Hepatic stellate cell (primary cell): ENCODE measurements around the gene PXT1.

Source experiments
- DNase-seq: peaks from one replicate; pipeline ENCODE4 v3.0.0; 2011; ENCODE audit warnings: low spot score

The PXT1 gene

DNA sequence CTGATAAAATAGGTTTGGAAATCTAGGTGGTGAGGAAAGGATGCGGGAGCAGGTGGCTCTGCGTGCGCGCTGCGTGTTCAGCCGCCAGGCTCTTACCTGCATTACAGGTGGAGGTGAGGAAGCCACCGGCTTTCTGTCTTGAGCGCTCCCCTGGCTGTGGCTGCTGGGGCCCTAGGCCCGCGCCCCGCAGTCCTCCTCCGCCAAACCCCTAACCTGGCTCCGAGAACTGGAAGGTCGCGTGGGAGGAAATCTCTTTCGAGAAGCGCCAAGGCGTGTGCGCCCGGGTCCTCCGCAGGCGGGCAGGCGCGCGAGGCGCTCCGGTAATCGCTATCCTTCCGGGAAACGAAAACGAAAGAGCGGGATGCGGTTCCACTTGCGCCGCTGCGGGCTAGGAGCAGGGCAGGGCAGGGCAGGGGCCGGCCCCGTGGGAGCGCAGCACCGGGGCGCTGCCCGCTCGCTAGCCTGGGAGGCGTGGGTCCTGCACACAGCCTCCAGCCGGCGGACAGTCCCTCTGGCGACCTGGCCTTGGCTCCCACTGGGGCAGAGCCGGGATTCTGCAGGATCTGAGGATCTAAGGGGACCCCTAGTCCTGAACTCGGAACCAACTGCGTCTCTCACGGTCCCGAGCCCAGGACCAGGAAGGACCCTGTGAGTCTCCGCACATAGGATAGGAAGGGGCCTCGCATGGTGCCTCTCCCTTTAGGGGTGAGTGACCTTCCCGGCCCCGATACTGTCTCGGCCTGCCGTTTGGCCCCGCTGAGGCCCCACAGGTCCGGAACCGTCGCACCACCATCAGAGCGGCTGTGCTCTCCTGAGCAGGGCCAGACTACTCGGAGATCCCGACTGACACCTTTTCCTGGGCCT, 55.0 kb downstream of the PXT1 start, which contains the start of gene ETV7:
ETV7 (minus strand) TSS at position 230 of the 864 bp plus-strand sequence; CDS start at position 102, 128 bp downstream.
- DNase-seq: peak; percentile 51

DNA sequence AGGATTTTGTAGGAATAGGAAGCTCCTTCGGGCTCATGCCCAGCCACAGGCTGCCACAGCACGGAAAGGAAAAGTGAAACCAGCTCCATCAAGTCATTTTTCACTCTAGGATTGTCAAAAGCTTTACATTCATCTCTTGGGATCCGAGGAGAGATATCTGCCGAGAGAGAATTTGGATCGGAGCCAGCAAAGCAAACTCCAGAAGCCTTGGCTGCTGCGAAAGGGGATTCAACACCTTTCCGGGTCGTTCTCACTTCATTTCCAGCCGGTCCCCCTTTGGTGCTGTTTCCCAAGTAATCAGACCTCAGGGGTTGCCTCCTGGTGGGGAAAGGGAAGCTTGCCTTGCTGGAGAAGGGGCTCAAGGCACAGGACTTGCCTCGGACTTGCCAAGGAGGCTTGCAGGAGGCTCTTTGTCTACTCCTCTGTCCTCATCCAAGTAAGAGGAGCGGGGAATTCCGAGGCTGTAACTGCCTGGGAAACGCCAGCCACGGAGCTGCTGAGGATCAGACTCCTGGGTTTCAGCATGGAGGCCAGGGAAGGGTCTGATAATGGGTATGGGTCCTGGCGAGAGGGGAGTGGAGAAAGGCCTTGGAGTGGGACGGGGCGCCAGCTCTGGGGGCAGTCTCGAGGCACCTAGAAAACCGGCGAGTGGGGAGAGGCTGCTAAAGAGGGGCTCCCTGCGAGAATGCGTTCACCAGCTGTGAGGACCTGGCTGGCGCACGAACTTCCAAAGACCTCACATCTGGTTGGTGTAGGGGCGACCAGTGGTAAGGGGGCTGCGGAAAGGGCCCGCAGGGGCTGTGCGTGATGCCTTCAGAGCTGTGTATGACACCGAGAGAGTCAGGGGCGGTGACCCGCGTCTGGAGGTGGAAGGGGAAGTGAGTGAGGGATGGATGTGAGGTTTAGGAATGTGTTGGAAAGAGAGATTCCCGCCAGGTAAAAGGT, 55.9 kb downstream of the PXT1 start:
- peak; percentile 77 for DNase-seq

DNA sequence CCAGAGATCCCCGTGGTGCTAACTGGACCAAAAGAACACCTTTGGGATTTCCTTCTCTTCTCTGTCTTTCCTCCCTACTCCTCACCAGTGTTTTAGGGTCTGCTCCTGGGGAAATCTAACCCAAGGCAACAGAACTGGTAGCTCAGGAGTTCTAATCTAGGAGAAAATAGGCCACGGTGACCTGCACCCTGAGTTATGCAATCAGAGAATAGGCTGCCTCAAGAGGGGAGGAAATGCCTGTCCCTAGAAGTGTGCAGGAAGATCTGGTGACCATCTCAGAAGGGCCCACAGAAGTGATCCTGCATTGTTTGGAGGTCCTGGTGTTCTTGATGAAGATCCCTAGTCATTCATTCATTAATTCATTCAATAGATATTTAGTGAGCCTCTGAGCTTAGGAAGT, 58.6 kb downstream of the PXT1 start:
- no peak for DNase-seq

DNA sequence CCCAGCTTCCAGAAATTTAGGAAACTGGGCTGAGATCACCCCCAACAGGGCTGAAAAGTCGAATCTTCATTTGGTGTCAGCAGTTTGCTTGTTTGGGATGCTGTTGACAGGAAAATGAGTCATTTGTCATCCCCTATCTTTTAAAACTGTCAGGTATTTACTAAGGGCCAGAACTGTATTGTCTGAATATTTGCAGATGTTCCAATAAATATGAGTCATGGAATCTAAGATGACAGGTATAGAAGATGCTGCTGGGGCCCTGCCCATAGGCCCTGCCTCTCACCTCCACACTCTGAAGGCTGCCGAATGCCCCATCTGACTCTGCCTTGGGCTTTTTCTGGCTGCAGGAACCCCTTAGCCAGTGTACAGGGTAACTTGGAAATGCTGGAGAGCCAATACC, 59.0 kb downstream of the PXT1 start:
- no peak for DNase-seq

DNA sequence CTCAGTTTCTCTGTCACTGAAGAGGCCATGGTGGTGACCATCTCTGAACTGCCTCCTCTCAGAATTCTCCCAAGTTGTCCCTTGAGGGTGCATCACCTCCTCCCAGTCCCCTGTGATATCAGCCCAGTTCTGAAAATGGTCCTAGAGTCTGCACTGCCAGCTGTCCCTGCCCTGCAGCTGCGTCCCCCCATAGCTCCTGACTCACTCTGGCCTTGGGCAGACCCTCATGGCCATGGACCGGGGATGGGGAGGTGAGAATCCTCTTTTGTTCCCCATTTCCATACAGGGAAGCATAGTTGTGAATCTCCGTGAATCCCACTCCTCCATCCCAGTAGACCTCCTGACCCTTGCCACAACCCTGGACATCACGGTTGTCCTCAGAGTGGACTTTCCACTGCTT, 59.7 kb downstream of the PXT1 start:
- no peak for DNase-seq

DNA sequence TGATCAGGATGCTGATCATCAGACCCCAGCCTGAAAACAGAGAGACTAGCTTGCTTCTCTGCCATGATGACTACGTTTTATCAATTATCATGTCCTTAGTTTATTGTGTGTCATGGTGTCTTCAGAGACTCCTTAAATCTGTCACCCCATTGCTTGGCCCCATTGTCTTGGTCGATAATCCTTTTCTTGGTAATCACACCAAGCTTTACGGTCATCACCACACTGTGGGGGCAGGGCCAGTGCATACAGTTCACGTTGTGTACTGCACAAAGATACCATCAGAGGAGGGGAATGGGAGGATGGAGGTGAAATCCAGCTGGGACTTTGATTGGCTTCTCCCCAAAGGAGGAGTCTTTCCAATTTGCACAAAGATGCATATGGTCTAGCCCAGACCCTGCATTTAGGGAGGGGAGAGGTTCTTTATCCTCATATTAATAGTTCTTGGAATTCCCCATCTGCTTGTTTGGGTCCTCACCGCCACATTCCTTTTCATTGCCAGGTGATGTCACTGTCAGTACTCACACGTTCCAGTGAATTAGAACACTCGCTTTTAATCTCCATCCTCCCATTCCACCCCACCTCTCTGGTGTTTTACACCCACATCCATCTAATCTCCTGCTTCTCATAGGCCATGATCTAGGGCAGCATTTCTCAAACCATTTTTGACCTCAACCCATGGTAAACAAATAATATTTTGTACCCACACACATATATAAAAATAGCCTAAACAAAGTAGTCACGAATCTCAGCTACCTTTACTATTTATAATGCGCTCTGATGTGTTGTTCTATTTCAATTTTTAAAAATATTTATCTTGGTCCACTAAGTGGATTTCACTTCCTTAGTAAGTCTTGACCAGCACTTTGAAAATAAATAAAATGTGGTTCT, 60.9 kb downstream of the PXT1 start:
- DNase-seq: no peak

DNA sequence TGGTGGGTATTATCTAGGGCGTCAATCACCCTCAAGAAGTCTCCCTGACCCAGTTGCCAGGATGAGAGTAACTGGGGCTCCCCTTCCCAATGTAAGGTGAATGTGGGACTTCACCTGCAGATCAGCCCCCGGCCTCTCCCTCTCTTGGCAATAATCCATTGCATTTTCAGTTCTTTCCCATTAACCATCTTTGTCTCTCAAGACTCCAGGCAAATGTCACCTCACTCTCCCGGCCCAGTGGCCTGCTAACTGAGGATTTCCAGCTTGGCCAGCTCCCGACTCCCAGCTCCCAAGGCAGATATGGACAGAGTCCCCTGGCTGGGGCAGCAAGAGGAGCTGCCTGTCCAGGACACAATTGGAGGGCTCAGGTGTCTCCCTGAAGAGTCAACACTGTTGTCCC, 62.5 kb downstream of the PXT1 start:
- no peak for DNase-seq

DNA sequence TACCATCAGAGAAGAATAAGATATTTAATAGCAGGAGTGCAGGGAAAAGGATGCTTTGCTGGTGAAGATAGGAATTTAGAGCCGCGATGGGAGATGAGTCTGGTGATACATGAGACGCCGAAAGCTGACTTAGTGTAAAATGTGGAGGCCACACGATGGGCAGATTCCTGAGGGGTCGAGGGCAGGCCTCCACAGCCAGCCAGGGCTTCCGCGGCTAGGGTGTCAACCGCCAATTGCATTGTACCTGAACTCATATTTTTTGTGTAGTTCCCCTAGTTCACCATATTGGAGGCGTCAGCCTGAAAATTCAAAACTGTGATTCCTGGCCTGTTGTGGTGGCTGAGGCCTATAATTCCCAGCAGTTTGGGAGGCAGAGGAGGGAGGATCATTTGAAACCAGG, 63.7 kb downstream of the PXT1 start:
- DNase-seq: no peak

DNA sequence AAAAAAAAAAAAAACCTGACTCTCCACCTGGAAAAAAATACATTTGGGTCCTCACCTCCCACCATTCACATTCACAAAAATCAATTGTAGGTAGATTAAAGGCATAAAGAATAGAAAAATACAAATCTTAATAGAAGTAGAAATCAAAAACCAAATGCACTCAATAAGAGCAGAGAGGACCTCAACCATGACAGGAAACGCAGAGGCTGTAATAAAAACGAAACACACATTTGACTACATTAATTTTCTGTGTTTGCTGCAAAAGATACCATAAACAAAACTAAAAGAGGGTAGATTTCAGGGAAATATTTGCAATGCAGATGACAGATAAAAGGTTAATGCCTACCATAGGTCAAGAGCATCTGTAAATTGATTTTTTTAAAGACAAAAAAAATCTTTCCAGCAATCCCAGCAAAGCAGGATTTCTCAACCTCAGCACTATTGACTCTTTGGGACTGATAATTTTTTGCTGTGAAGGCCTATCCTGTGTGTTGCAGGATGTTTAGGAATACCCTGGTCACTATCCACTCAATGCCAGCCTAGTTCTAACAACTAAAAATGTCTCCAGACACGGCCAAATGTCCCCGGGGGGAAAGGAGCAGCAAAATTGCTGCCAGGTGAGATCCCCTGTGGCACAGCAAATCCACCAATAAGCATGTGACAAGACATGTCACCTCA, 64.3 kb downstream of the PXT1 start:
- DNase-seq: no peak

DNA sequence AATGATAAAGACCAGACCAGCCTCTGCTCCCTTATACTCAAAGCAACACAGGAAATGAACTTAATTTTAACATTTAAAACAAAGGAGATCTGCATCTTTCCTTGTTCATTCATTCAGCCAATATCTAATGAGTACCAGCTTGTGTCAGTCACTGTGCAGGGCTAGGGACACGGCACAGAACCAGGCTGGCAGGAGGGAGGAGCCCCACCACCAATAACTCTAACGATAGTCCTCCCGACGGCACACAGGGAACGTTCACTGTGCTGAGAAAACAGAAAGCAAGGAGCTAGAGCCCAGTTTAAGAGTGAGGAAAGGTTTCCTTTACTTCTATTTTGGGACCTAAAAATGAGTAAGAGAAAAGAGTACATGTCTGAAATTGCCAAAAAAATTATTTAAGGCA, 65.1 kb downstream of the PXT1 start:
- no peak for DNase-seq

DNA sequence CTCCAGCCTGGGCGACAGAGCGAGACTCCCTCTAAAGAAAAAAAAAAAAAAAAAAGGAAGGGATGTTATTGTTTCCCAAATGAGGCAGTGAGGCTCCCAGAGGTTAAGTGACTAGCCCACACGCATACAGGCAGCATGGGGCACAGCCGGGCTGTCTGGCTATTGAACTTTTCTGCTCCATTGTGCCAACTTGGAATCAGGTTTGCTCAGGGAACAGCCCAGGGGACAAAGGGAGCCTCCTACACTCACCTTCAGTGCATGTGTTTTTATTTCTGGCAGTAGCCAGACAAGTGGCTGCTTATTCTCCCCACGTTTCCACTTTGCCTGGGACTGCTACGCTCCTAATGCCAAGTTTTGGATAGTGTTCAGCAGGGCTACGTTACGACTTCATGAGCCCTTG, 65.9 kb downstream of the PXT1 start:
- DNase-seq: no peak

DNA sequence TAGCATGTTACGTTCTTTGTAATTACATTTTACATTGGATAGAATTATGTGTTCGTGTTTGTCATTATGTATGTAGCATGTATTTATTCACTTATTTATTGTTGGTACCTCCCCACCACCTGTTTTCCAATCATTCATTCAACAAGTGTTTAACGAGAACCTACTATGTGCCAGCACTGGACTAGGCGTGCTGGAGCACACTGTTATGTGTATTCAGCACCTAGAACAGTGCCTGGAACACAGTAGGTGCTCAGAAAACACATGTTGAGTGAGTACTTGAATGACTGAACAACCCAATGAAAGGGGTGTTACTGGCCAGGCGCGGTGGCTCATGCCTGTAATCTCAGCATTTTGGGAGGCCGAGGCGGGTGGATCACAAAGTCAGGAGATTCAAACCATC, 66.5 kb downstream of the PXT1 start:
- DNase-seq: no peak

DNA sequence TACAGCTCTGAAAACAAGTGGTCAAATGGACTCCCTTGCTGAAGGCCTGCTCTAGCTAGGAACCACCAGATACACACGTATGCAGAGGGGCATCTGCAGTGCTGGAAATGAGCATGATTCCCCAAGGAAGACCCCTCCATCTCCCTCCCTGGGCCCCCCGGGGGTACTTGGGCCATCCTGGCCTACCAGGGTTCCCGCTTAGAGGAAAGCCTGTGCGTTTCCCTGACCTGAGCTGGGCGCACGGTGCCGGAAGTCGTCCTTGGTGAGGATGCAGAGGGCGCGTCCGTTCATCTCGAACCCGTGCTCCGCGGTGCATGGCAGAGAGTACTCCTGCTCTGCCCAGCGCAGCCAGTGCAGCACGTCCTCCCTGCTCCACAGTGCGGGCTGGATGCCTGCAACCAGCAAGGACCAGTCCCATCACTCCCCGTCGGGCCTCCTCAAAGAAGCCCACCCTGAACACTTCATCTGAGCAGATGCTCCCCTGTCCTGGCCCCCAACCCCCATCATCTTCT, 67.0 kb downstream of the PXT1 start:
- no peak for DNase-seq

DNA sequence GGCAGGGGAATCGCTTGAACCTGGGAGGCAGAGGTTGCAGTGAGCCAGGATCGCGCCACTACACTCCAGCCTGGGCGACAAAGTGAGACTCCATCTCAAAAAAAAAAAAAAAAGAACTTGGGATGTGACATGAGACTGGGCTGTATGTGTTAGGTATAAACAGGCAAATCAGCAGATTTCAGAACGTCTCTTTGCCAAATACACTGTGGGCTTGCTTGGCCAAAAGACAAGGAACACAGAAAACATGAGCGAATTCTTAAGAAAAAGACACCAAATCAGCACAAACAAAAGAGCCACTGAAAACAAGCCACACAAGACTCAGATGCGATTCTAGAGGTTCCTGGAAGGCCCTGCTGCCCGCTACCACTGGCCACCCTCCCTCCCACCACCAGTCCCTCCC, 67.7 kb downstream of the PXT1 start:
- no peak for DNase-seq

DNA sequence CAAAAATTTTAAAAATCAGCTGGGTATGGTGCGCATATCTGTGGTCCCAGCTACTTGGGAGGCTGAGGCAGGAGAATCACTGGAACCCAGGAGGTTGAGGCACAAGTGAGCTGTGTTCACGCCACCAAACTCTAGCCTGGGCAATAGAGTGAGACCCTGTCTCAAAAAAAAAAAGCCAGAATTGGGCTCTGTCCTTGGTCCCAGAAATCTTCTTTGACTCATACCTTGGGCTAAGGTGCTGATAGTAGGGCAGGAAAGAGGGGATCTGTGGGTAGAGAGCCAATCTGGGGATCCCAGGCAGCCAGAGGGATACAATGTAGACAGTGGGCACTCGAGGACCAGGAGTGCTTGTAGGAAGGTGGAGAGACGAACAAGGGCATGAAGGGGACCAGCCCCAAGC, 68.5 kb downstream of the PXT1 start:
- DNase-seq: no peak

DNA sequence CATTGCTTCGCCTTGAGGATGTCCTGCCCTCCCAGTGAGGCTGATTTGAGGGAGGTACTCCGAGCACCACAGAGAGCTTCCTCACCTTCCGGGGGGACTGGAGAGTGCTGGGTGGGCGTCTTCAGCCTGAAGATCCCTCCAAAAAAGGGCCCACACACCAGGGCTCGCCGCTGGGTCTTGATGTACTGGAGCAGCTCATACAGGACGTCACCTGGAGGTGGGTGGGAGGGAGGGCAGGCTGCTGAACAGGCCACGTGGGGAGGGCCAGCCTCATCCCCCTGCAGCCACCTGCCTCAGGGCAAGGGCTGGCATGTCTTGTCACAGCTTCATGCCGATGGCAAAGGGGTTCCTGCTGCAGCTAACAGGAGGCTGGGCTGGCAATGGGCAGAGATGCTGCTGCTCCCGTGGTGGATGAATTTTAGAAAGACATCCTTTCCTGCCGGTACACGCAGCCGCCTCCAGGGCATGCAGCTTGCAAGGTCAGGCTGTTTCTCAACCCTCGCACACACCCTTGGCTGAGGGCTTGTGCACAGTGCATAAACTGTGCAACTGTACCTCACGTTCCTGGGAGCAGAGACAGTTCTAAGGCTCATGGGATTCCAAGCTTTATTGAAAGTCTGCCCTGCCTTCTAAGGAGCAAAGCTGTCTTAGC, 69.2 kb downstream of the PXT1 start:
- DNase-seq: no peak

DNA sequence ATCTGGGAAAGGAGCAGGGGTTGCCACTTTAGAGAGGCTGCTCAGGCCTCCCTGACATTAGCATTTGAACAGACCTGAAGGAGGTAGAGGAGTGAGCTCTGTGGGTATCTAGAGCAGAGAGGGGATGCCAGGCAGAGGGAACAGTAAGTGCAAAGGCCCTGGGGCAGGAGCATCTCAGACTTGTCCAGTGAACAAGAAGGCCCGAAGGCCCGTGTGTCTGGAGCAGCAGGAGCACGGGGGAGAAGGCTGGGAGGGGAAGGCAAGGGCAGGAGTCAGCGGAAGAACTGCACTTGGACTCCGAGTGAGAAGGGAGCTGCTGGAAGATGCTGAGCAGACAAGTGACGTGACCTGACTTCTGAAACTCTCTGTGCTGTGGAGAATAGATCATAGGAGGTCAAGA, 70.6 kb downstream of the PXT1 start:
- no peak for DNase-seq

DNA sequence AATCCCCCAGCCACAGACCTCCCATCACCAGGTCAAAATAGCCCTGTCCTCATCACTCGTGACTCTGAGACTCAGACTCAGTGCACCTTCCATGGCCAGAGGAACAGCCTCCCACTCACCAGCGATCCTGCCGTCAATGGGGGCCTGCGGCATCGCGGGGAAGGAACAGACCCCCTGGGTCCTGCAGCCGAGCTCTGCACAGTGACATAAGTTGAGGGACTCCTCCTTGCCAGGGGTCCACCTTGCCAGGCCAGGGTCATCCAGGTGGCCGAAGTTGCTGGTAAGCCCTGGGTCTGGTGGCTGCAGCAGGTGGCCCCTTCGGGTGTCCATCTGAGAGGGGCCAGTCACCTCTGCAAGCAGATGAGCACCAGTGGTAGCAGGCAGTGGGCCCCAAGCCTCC, 71.4 kb downstream of the PXT1 start:
- DNase-seq: no peak

DNA sequence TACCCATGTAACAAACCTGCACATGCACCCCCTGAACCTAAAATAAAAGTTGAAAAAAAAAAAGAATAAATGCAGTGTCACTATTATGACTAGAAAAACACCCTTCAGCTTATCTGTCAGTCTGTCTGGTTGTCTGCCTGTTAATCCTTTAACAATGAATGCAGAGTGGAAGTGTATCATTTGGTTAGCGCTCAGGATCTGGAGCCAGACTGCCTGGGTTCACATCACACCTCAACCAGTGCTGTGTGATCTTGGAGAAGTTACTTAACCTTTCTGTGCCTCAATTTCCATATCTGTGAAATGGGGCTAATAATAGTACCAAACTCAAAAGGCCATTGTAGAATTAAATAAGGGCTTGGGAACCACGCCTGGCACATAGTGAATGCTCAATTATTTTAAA, 72.0 kb downstream of the PXT1 start:
- DNase-seq: no peak
